Measurements from ENCODE around the gene MORN5.

The MORN5 gene

DNA sequence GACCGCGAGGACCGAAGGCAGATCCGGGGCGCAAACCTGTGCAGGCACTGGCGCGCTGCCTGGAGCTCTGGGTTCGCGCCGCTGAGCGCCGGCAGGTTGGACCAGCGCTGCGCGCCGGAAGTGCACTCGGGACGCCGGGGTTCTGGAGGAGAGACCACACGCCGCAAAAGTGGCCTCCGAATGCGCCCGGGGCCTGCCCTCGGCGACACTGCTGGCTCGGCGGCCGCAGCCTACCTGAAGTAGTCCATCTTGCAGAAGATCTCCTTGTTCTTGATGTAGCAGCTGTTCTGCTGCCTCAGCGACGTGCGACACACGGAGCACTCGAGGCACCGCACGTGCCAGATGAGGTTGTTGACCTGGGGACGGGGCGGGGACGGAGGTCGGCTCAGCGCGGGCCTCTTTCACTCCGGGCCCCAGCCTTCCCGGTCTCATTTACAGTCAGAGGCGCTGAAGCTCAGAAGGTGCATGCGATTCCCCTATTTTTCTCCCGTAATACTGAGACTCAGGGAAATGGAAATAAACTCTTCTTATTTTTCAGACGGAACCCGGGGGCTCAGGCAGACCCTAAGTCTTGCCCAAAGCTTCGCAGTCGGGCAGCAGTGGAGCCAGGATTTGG lies 66.5 kb downstream of the MORN5 start:
- TF ChIP-seq GATA3 (IDR thresholded peaks at IDR 0.05; ENCODE audit: low read depth, low read length) (no peak), GATA2 (IDR thresholded peaks at IDR 0.05; ENCODE audit: low read depth, low read length) (no peak)

DNA sequence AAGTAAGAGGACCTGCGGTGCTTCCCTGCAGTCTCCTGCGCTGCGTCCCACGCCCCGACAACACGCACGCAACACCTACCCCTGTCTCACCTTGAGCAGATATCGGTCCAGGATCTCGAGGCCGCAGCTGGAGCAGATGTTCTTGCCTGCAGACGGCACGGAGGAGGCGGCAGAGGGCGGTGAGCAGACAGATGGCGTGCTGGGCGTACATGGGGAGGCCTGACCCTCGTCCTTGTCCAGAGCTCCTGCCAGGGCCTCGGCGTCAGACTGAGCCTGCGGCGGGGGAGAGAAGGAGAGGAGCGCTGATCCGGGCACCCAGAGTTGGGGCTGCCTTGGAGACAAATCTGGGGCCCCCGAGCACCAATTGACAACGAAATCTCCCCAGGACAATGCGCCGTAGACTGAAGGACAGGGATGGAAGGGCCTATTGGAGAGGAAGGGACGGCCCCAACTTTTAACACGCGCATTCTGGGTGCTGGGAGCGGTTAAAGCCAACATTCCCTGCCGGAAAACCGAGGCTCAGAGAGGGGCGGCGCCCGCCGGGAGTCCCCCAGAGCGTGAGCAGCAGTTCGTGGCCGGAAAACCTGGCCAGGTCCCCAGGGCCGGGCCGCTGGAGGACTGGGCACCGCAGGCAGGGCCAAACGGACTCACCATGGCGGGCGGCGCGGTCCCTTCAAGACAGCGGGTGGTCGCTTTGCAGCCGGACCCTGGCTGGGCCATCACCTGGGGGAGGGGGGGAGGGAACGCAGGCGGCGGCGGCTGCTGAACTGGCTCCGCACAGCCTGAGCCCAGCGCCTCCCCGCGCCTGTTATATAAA lies 67.3 kb downstream of the MORN5 start:
- no peak for TF ChIP-seq GATA3 (IDR thresholded peaks at IDR 0.05; ENCODE audit: low read depth, low read length)
- no peak for TF ChIP-seq GATA2 (IDR thresholded peaks at IDR 0.05; ENCODE audit: low read depth, low read length)

DNA sequence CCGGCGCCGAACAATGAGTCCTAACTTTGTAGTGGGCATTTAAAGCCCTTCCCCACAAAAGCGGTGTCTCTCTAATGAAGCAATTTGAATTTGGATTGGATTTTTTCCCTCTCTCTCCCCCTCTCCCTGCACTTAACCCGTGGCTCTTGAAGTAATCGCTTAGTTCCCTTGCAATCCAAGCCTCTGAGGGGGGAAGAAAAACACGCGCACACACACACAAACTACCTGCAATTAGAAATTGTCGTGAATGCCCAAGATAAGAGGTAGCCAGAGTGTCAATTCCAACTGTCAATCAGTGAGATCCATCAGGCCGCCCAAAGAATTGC lies 67.8 kb downstream of the MORN5 start:
- no peak for TF ChIP-seq GATA3 (IDR thresholded peaks at IDR 0.05; ENCODE audit: low read depth, low read length)
- TF ChIP-seq GATA2 (IDR thresholded peaks at IDR 0.05; ENCODE audit: low read depth, low read length) = no peak

DNA sequence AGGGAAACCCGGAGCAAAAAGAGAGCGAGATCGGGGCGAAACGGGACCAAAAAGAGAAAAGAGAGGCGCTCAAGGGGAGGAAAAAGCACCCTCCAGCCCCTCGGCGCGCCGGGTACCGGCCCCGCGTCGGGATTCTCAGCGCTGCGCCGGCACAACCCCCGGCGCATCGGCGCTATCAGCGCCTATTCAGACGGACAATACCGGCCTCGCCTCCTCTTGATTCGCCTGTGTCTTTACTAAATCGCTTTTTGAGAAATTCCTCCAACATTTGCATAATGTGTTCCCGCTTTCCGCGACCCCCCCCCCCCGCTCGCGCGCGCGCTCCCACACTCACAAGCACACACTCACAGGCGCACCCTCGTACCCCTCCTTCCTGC lies 68.5 kb downstream of the MORN5 start:
- no peak for TF ChIP-seq GATA3 (IDR thresholded peaks at IDR 0.05; ENCODE audit: low read depth, low read length)
- no peak for TF ChIP-seq GATA2 (IDR thresholded peaks at IDR 0.05; ENCODE audit: low read depth, low read length)

DNA sequence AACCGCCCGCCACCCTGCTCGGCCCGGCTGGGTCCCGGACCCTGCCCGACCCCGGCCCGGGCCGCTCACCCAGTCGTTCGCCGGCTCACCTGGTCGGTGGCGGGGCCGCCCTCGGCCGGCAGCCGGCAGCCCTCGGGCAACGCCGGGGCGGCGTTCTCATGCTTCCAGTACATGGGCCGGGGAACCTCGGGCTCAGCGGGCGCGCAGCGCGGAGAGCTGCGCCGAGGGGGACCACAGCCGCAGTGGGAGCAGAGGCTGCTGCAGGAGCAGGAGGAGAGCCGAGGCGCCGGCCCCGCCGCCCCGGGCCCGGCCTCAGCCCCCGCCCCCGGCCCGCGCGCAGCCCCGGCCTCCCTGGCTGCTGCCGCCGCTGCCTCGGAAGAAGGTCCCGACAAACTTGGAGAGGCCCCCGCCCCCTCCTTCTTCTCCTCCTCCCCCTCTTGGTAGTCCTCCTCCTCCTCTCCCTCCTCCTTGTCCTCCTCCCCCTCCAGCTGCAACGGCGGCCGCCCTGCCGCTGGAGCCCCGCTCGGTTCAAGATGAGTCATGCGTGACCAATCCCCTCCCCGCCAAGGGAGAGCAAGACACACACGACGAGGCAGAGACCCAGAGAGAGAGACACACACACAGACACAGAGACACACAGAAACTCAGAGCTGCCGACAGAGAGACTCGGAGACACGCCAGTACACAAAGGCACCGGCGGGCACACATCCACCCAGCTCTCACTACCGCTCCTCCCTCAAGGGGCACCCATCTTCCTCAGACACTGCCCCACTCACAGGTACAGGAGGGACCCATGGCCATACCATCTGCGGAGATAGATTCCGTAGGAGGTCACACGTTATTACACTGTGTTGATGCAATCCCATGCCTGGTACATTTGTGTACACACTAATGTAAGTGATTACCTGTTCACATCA lies 69.1 kb downstream of the MORN5 start, which contains the start of gene LHX6:
Gene LHX6, minus strand, starts transcription at position 390 of the 917 bp plus-strand sequence. Its CDS starts 217 bp downstream, at position 173.
- TF ChIP-seq GATA3 (IDR thresholded peaks at IDR 0.05; ENCODE audit: low read depth, low read length) = no peak
- TF ChIP-seq GATA2 (IDR thresholded peaks at IDR 0.05; ENCODE audit: low read depth, low read length) = no peak

DNA sequence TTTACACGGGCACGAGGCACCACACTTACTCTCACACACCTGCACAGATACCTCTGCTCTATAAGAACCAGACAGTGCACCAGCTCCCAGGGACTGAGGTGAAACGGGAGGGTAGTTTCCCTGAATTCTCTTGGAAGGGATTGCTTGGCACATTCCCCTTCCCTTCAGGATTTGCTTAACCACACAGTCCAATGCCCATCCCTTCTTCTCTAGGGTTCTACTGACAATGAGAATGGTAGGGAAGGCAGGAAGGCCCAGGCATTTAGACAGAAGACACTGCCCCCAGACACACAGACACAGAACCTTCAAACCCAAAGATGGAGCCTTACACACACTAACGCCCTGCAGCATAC lies 69.8 kb downstream of the MORN5 start:
- TF ChIP-seq GATA2 (IDR thresholded peaks at IDR 0.05; ENCODE audit: low read depth, low read length) = no peak
- no peak for TF ChIP-seq GATA3 (IDR thresholded peaks at IDR 0.05; ENCODE audit: low read depth, low read length)

DNA sequence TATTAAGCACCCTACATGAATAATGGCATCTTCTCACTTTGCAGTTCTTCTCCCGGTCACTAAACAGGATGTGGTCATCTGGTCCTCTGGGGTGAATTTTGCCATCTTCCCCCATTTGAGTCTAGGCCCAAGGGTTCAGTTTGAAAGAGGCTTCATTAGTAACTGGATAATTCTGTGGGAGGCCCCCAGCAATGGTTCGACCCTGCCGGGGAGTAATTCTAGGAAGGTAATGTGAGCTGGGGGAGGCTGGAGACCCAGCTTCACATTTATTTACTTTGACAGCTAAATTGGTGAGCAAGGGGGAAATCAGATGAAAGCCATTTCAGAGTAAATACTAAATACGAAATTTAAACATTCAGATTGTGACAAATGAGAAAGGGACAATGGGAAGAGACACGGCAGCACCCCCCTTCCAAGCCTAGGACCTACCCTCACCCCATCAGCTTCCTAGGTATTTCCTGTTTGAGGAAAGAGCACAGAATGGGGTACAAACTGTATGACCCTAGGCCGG lies 73.1 kb downstream of the MORN5 start:
- TF ChIP-seq GATA2 (IDR thresholded peaks at IDR 0.05; ENCODE audit: low read depth, low read length) (no peak), GATA3 (IDR thresholded peaks at IDR 0.05; ENCODE audit: low read depth, low read length) (no peak)

DNA sequence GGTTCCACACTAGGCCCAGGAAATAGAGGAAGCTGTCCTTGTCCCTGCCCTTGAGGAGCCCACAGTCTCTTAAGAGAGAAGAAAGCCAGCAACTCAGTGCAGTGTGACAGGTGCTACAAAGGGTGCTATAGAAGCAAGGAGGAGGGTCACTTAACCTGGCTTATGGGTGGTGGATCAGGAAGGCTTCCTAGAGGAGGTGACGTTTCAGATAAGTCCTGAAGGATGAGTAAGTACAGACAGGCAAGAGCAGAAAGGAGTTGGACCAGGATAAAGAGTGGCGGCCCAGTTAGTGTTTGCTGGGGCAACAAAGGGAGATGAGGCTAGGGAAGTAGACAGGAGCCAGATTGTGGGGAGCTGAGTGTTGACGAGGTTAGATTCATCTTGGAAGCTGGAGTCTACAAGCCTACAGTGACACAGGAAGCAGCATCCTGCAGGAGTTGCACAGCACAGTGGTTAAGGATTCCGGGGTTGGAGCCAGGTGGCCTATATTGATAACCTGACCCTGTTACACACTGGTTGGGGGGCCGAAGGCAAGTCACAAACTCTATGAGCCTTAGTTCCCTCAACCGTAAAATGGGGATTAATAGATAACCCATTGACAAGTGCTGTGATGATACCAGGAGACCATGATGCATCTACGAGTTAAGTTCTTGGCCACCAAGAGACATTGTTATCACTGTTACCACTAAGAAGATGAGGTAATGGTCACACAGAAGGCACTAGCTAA lies 74.5 kb downstream of the MORN5 start:
- TF ChIP-seq GATA2 (IDR thresholded peaks at IDR 0.05; ENCODE audit: low read depth, low read length) = no peak
- TF ChIP-seq GATA3 (IDR thresholded peaks at IDR 0.05; ENCODE audit: low read depth, low read length) = no peak

DNA sequence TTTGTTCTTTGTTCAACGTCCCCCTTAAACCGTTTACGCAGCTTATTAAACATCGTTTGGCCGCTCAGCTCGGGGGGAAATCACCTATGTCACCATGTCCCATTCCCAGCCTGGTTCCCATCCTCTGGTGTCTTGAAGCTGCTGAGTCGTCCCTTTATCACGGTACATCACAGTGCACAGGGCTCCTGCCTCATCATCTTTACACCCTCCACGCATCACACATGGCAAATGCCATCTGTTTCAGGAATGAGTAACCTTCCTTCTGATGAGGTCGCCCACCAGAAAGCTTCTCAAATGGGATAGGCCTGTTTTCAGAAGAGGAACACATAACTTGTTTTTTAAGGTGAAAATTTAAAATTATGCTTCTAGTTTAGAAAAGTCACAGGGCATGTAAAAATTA lies 77.0 kb downstream of the MORN5 start:
- TF ChIP-seq GATA3 (IDR thresholded peaks at IDR 0.05; ENCODE audit: low read depth, low read length) = no peak
- no peak for TF ChIP-seq GATA2 (IDR thresholded peaks at IDR 0.05; ENCODE audit: low read depth, low read length)

DNA sequence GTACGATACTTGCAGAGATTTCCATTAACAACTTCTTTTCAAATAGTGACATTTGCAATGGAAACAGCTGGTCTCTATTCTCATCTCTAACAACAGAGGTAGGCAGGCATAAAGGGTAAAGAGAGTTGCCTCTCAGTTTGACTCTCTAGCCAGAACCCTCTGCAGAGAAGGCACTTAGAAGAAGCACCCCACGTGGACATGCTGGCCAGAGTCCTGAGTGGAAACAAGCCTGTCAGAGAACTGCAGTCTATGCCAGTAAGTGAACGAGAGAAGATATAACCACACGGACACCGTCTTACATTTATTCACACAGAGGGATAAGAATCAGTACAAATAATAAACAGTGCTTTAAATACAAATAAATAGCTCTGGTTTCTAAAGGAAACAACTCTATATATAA lies 80.0 kb downstream of the MORN5 start:
- TF ChIP-seq GATA2 (IDR thresholded peaks at IDR 0.05; ENCODE audit: low read depth, low read length) (no peak), GATA3 (IDR thresholded peaks at IDR 0.05; ENCODE audit: low read depth, low read length) (no peak)

DNA sequence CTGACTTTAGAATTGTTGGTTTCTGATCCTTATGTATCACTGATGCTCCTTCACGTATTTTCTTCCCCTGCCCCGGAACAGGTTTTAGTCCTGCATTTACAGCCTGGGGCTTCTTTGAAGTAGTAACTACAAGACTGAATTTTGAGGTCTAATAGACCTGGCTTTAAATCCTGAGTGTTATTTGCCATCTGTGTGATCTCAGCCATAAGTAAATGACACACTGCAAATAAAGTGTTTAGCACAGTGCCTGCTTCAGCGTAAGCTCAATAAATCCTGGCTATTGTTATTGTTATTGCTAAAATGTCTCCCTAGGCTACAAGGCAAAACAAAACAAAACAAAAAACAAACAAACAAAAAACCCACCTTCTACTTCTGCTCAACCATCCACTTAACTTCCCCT lies 84.6 kb downstream of the MORN5 start:
- TF ChIP-seq GATA3 (IDR thresholded peaks at IDR 0.05; ENCODE audit: low read depth, low read length) = no peak
- TF ChIP-seq GATA2 (IDR thresholded peaks at IDR 0.05; ENCODE audit: low read depth, low read length) = no peak

DNA sequence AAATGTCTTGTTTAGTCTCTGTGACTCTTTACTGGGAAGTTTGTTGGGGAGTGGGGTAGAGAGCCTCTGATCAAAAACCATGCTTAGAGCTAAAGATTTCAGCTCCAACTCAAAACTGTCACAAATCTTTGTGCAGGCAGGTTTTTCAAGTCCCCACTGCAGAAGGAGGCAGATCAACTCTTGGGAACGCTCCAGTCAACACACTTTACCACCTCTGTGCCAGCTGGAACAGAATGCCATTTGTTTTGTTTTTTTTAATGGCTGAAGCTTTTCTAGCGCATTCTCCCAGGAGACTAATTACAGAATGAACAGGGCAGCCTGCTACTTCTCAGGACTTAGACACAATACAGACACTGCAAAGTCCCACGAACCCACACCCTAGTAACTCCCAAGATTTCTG lies 87.0 kb downstream of the MORN5 start:
- no peak for TF ChIP-seq GATA3 (IDR thresholded peaks at IDR 0.05; ENCODE audit: low read depth, low read length)
- no peak for TF ChIP-seq GATA2 (IDR thresholded peaks at IDR 0.05; ENCODE audit: low read depth, low read length)

DNA sequence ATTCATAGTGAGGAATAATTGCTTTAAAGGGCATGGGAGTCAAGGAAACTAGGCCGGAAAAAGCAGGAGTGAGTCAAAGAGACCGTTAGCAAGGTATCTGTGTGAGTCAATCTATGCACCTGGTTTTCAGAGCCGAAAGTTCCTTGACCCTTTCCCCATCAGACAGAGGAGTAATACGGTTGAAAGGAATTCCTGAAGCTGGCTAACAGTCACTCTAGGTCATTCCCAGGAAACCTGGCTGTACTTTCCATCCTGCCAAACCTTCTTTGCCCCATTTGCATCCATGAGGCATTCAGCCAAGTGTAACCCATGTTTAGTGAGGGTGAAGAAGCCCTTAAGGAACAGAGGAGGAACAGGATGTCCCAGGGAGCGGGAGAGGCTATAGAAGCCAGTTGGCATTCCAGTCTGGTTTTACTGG lies 88.7 kb downstream of the MORN5 start:
- TF ChIP-seq GATA3 (IDR thresholded peaks at IDR 0.05; ENCODE audit: low read depth, low read length) = no peak
- no peak for TF ChIP-seq GATA2 (IDR thresholded peaks at IDR 0.05; ENCODE audit: low read depth, low read length)

Data from SH-SY5Y (cell line).